Testis (tissue), 2 donors: ENCODE measurements around the gene ENTPD5.

Experiments used
- POLR2A ChIP-seq: fragments of 450-650 bp; IDR thresholded peaks from one replicate; pipeline ENCODE4 v1.6.1; 2017; ENCODE audit warnings: antibody characterized with exemption, mild to moderate bottlenecking, moderate library complexity
- TF ChIP-seq, protein P1 (sequence below), 3 experiments: fragments of 450-650 bp in 2 of 3; fragments of 200-600 bp in 1 of 3; sonication (generic) in 1 of 3; IDR thresholded peaks; one replicate each; pipeline ENCODE4 v1.5.1; 2016 to 2019; ENCODE audit warnings: antibody characterized with exemption in 3 of 3, mild to moderate bottlenecking in 2 of 3, moderate library complexity in 1 of 3

DNA sequence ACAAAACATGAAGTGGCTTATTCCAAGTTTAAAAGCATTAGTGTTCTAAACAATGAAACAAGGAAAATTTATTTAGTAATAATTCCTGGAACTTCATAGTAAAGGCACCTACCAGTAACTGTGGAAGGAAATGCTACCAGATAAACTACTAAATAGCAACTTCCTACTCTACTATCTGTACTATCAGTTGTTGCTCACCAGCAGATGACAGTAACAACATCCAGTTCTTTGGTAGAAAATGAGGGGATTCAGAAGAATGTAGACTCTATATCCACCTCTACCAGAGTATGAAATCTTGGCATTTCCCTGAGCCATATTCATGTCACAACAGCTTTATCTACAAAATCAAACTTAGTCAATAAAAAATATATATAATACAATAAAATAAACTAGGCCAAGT, 3.1 kb downstream of the ENTPD5 start:
- no peak for TF ChIP-seq POLR2A
- TF ChIP-seq, protein P1, sequence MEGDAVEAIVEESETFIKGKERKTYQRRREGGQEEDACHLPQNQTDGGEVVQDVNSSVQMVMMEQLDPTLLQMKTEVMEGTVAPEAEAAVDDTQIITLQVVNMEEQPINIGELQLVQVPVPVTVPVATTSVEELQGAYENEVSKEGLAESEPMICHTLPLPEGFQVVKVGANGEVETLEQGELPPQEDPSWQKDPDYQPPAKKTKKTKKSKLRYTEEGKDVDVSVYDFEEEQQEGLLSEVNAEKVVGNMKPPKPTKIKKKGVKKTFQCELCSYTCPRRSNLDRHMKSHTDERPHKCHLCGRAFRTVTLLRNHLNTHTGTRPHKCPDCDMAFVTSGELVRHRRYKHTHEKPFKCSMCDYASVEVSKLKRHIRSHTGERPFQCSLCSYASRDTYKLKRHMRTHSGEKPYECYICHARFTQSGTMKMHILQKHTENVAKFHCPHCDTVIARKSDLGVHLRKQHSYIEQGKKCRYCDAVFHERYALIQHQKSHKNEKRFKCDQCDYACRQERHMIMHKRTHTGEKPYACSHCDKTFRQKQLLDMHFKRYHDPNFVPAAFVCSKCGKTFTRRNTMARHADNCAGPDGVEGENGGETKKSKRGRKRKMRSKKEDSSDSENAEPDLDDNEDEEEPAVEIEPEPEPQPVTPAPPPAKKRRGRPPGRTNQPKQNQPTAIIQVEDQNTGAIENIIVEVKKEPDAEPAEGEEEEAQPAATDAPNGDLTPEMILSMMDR (IDR thresholded peaks at IDR 0.05), result no peak
